Thymus (tissue), 11 donors: Measurements from ENCODE around the gene PTP4A2. TPM values are rescaled to one million over a fixed set of nuclear protein-coding genes. Genes with fewer than 3 reads are reported as not detected.
A peak's percentile ranks its signal among the peaks of the same experiment; 100 is the strongest.
"Not testable (repeated sequence)": the region's sequence is repeated elsewhere in the genome, so short reads cannot be mapped to it uniquely, and the experiment has no call there.

Experiments used
- DNase-seq, 9 donors: peaks; one replicate each; pipeline ENCODE4 v3.0.0-alpha.2; 2013; ENCODE audit warnings: low spot score in 9 of 9, low read depth in 6 of 9, missing footprints in 1 of 9
- H3K27ac ChIP-seq, 2 donors: one replicate each; pipeline ENCODE4 v1.5.1; 2013; ENCODE audit warnings: control low read depth in 1 of 2, low read depth in 1 of 2, low read length in 1 of 2, mild to moderate bottlenecking in 1 of 2, moderate library complexity in 1 of 2
- H3K27me3 ChIP-seq, 2 donors: one replicate each; pipeline ENCODE4 v1.5.1; 2013; ENCODE audit warnings: low read length in 1 of 2; ENCODE audit not compliant: control insufficient read depth in 2 of 2, insufficient read depth in 1 of 2
- H3K36me3 ChIP-seq, 2 donors: one replicate each; pipeline ENCODE4 v1.5.1; 2013; ENCODE audit warnings: low read length in 1 of 2, mild to moderate bottlenecking in 1 of 2, moderate library complexity in 1 of 2; ENCODE audit not compliant: control insufficient read depth in 2 of 2, insufficient read depth in 2 of 2
- H3K4me1 ChIP-seq, 2 donors: one replicate each; pipeline ENCODE4 v1.5.1; 2013; ENCODE audit warnings: low read length in 2 of 2; ENCODE audit not compliant: control insufficient read depth in 2 of 2, insufficient read depth in 2 of 2
- H3K4me3 ChIP-seq, 2 donors: one replicate each; pipeline ENCODE4 v1.5.1; 2013; ENCODE audit warnings: low read length in 2 of 2, control low read depth in 1 of 2, mild to moderate bottlenecking in 1 of 2
- H3K9me3 ChIP-seq, 2 donors: one replicate each; pipeline ENCODE4 v1.5.1; 2013; ENCODE audit warnings: low read length in 1 of 2, mild to moderate bottlenecking in 1 of 2; ENCODE audit not compliant: control insufficient read depth in 2 of 2, insufficient read depth in 1 of 2
- WGBS: extraction: QIAGEN DNeasy Blood & Tissue Kit; methylation state at CpG from one replicate; pipeline ENCODE4 v1.1.7; 2013; 5-methylcytosine and 5-hydroxymethylcytosine counted together
- polyA plus RNA-seq: library from polyadenylated mRNA; stranded (reverse); fragments of 200-250 nt; gene quantifications from one replicate; pipeline ENCODE4 v1.2.3, GENCODE V29; 2013
- total RNA-seq: library from RNA; stranded (reverse); fragments of 120-200 nt; gene quantifications from one replicate; pipeline ENCODE4 v1.2.4, GENCODE V29; 2013
- donor health status: healthy.

The PTP4A2 gene
- total and polyA plus RNA-seq, 2 donors = 214 to 748 TPM

GRCh38 chr1:31955917-31956736 is 18.0 kb upstream of the PTP4A2 start:
- H3K36me3 ChIP-seq = no peaks in the 10 kb centered on the region
- peaks cover 56 to 92% of the 10 kb centered on the region in 2 donors for H3K4me1 ChIP-seq
- peak overlapping the region; percentile 79 to 82 for H3K27ac ChIP-seq
- H3K27me3 ChIP-seq = no peaks in the 10 kb centered on the region
- no peak overlapping the region for H3K4me3 ChIP-seq
- WGBS = 67% methylated on average over 11 of the region's 11 CpGs
- DNase-seq = peak in 3 of 9 donors; percentile 42 to 76 (median 55)
- H3K9me3 ChIP-seq = no peaks in the 10 kb centered on the region

- 56% methylated on average over 6 of the region's 6 CpGs for WGBS
- Histone ChIP-seq H3K4me1 (peaks cover 50 to 83% of the 10 kb centered on the region in 2 donors), H3K27ac (peak overlapping the region; percentile 69 to 91), H3K4me3 (no peak overlapping the region), H3K36me3 (no peaks in the 10 kb centered on the region), H3K27me3 (no peaks in the 10 kb centered on the region), H3K9me3 (no peaks in the 10 kb centered on the region)
- peak in 2 of 9 donors; percentile 27 to 48 for DNase-seq
These were observed 16.6 kb upstream of the PTP4A2 start for GRCh38 chr1:31954607-31955283.

GRCh38 chr1:31952825-31953220 is 14.7 kb upstream of the PTP4A2 start:
- H3K4me3 ChIP-seq = no peak overlapping the region
- WGBS = 25% methylated on average over 2 of the region's 2 CpGs
- H3K9me3 ChIP-seq = no peaks in the 10 kb centered on the region
- H3K27me3 ChIP-seq = no peaks in the 10 kb centered on the region
- peak in 1 of 9 donors; percentile 77 for DNase-seq
- peaks cover 41 to 63% of the 10 kb centered on the region in 2 donors for H3K4me1 ChIP-seq
- H3K27ac ChIP-seq = peak overlapping the region; percentile 60 to 69
- H3K36me3 ChIP-seq = no peaks in the 10 kb centered on the region

- Histone ChIP-seq H3K4me1 (peaks cover 35 to 48% of the 10 kb centered on the region in 2 donors), H3K27ac (no peak overlapping the region), H3K36me3 (no peaks in the 10 kb centered on the region), H3K9me3 (no peaks in the 10 kb centered on the region), H3K4me3 (no peak overlapping the region), H3K27me3 (no peaks in the 10 kb centered on the region)
- DNase-seq = no peak
- 86% methylated on average over 4 of the region's 4 CpGs for WGBS
These were observed 13.1 kb upstream of the PTP4A2 start for GRCh38 chr1:31951276-31951675.

- 100% methylated on average over 1 of the region's 1 CpG for WGBS
- H3K27ac ChIP-seq = no peak overlapping the region
- H3K4me3 ChIP-seq = no peak overlapping the region
- no peak for DNase-seq
- no peaks in the 10 kb centered on the region for H3K9me3 ChIP-seq
- H3K27me3 ChIP-seq = no peaks in the 10 kb centered on the region
- no peaks in the 10 kb centered on the region for H3K36me3 ChIP-seq
- peaks cover 25 to 38% of the 10 kb centered on the region in 2 donors for H3K4me1 ChIP-seq
These were observed 11.7 kb upstream of the PTP4A2 start for GRCh38 chr1:31949862-31950261.

GRCh38 chr1:31945677-31946076 is 7.5 kb upstream of the PTP4A2 start:
- not testable (repeated sequence) for DNase-seq, H3K27me3 ChIP-seq, H3K9me3 ChIP-seq, H3K27ac ChIP-seq, H3K4me3 ChIP-seq, H3K36me3 ChIP-seq
- WGBS = 96% methylated on average over 10 of the region's 10 CpGs
- H3K4me1 ChIP-seq = peaks cover 22 to 44% of the 10 kb centered on the region in 2 donors

- Histone ChIP-seq H3K27me3 (no peaks in the 10 kb centered on the region), H3K27ac (peak overlapping the region; percentile 94 to 95), H3K9me3 (no peaks in the 10 kb centered on the region), H3K36me3 (no peaks in the 10 kb centered on the region), H3K4me1 (peaks cover 29 to 55% of the 10 kb centered on the region in 2 donors), H3K4me3 (peak overlapping the region; percentile 63 to 70)
- peak in 6 of 9 donors; percentile 91 to 97 (median 94) for DNase-seq
- 12% methylated on average over 56 of the region's 56 CpGs for WGBS
These were observed 6.3 kb upstream of the PTP4A2 start for GRCh38 chr1:31944205-31945089.

- Histone ChIP-seq H3K4me1 (peaks cover 33 to 63% of the 10 kb centered on the region in 2 donors), H3K36me3 (no peaks in the 10 kb centered on the region), H3K4me3 (peak overlapping the region; percentile 63 to 70), H3K27ac (peak overlapping the region; percentile 94 to 95), H3K9me3 (no peaks in the 10 kb centered on the region), H3K27me3 (no peaks in the 10 kb centered on the region)
- 7% methylated on average over 3 of the region's 3 CpGs for WGBS
- DNase-seq = peak in 1 of 9 donors; percentile 83
These were observed 5.5 kb upstream of the PTP4A2 start for GRCh38 chr1:31943546-31944184.
